ENCODE data around the gene DAW1. TPM values are rescaled to one million over a fixed set of nuclear protein-coding genes. Genes with fewer than 3 reads are reported as not detected.
A peak's percentile ranks its signal among the peaks of the same experiment; 100 is the strongest.

The DAW1 gene
- total RNA-seq, 2 donors from 2014 or later, result not detected

- intact Hi-C loops (cut with DNase I), result loop anchor here (10.0 kb wide), 1 partner anchor 463 kb away; no protein-coding TSS in a partner anchor
- Histone ChIP-seq H3K4me1 (peaks cover 3% of the 10 kb centered on the region), H3K27me3 (no peaks in the 10 kb centered on the region), H3K4me3 (no peak overlapping the region), H3K9me3 (no peaks in the 10 kb centered on the region), H3K36me3 (no peaks in the 10 kb centered on the region), H3K27ac (no peak overlapping the region), H3K9ac (ENCODE audit: low read depth in 2 of 2, low read length in 2 of 2) (no peak overlapping the region)
- TF ChIP-seq CTCF (IDR thresholded peaks at IDR 0.05), result no peak
- DNase-seq, result no peak
Measured at GRCh38 chr2:227867386-227867785, 4.0 kb upstream of the DAW1 start.

- H3K27ac ChIP-seq, result no peak overlapping the region
- H3K9me3 ChIP-seq, result no peaks in the 10 kb centered on the region
- H3K36me3 ChIP-seq, result no peaks in the 10 kb centered on the region
- H3K4me3 ChIP-seq, result peak overlapping the region; percentile 35
- H3K4me1 ChIP-seq, result peaks cover 3% of the 10 kb centered on the region
- no peak overlapping the region for H3K9ac ChIP-seq (ENCODE audit: low read depth in 2 of 2, low read length in 2 of 2)
- H3K27me3 ChIP-seq, result no peaks in the 10 kb centered on the region
- no peak for TF ChIP-seq CTCF (IDR thresholded peaks at IDR 0.05)
- intact Hi-C loops (cut with DNase I), result no loop called here
- no peak for DNase-seq
Measured at GRCh38 chr2:227870710-227871374, 589 bp upstream of the DAW1 start.

GRCh38 chr2:227872676-227873075 is 1.2 kb downstream of the DAW1 start:
- intact Hi-C loops (cut with DNase I), result no loop called here
- H3K9me3 ChIP-seq, result no peaks in the 10 kb centered on the region
- no peak for DNase-seq
- H3K36me3 ChIP-seq, result no peaks in the 10 kb centered on the region
- no peak for TF ChIP-seq CTCF (IDR thresholded peaks at IDR 0.05)
- no peak overlapping the region for H3K9ac ChIP-seq (ENCODE audit: low read depth in 2 of 2, low read length in 2 of 2)
- H3K27me3 ChIP-seq, result no peaks in the 10 kb centered on the region
- H3K4me1 ChIP-seq, result peaks cover 3% of the 10 kb centered on the region
- H3K27ac ChIP-seq, result no peak overlapping the region
- no peak overlapping the region for H3K4me3 ChIP-seq

- Histone ChIP-seq H3K9me3 (no peaks in the 10 kb centered on the region), H3K27me3 (no peaks in the 10 kb centered on the region), H3K4me1 (peaks cover 3% of the 10 kb centered on the region), H3K4me3 (no peak overlapping the region), H3K27ac (no peak overlapping the region), H3K36me3 (no peaks in the 10 kb centered on the region), H3K9ac (ENCODE audit: low read depth in 2 of 2, low read length in 2 of 2) (no peak overlapping the region)
- DNase-seq, result no peak
- intact Hi-C loops (cut with DNase I), result no loop called here
- no peak for TF ChIP-seq CTCF (IDR thresholded peaks at IDR 0.05)
Measured at GRCh38 chr2:227876300-227876801, 4.9 kb downstream of the DAW1 start.

GRCh38 chr2:227877421-227878310 is 6.2 kb downstream of the DAW1 start:
- Histone ChIP-seq H3K36me3 (no peaks in the 10 kb centered on the region), H3K4me1 (no peaks in the 10 kb centered on the region), H3K27ac (no peak overlapping the region), H3K27me3 (no peaks in the 10 kb centered on the region), H3K9me3 (no peaks in the 10 kb centered on the region), H3K9ac (ENCODE audit: low read depth in 2 of 2, low read length in 2 of 2) (no peak overlapping the region), H3K4me3 (no peak overlapping the region)
- no peak for TF ChIP-seq CTCF (IDR thresholded peaks at IDR 0.05)
- intact Hi-C loops (cut with DNase I), result no loop called here
- DNase-seq, result no peak

All from colonic mucosa (tissue), 4 donors.